Stimulated activated CD8-positive, alpha-beta memory T cell treated with anti-CD3 and anti-CD28 coated beads, Interleukin-4, amount 100 ng/mL, for 4 hours (primary cell): ENCODE results near the gene TMEM115.

ENCODE experiments used
- DNase-seq, 2 donors: peaks; one replicate each; pipeline ENCODE4 v3.0.0-alpha.2; 2020; ENCODE audit warnings: low read depth in 2 of 2, low spot score in 1 of 2

The TMEM115 gene

DNA sequence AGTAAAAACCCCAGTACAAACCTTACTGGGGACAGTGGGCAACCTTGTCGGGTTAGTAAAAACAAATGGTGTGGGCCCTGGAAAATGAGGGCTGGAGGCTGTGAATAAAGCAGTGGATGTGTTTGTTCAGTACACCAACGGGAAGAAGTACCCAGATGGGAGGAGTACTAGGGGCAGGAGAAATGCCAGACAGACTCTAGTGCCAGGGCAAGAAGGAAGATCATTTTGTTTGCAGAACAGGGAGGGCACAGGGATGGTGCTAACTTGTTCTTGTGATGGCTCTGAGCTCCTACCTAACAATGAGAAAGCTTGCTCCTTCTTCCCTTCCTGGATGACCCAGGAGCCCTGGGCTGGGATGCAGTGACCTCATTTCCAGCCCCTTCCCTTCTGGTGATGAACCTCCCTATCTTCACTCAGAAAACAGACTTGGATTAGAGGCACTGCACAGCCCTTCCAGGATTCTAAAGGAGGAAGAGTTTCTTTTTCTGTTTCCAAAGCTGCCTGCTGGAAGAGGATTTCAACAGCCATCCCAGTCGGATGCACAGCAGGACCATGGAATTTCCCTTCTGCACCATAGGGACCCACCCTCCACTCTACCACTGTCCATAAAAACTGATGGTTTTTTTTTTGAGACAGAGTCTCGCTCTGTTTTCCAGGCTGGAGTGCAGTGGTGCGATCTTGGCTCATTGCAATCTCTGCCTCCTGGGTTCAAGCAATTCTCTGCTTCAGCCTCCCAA, 24.8 kb downstream of the TMEM115 start:
- no peak for DNase-seq

DNA sequence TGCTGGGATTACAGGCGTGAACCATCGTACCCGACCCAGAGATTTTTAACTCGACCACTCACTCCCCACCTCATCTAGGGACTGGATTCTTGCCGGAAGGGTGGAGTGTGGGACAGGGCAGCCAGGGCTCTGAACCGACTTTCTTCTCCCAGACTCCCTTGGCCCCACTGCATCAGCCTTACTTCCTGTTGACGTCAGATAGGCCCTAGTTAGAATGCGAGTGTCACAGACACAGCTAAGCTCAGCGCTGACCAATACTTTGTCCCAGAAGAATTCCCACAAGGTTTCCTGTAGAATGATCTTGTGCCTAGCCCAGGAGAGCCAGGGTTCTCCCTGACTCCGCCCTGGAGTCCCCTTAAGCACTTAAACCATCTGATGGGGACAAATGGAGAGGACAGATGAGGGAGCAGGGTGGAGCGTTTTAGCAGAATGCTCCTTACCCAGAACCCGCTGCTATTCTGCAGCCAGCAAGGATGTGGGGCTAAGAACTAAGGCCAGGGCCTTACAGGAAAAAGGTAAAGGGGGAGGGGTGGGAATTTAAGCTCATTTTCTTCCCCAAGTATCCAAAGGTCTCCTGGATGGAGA, 25.5 kb downstream of the TMEM115 start:
- no peak for DNase-seq

DNA sequence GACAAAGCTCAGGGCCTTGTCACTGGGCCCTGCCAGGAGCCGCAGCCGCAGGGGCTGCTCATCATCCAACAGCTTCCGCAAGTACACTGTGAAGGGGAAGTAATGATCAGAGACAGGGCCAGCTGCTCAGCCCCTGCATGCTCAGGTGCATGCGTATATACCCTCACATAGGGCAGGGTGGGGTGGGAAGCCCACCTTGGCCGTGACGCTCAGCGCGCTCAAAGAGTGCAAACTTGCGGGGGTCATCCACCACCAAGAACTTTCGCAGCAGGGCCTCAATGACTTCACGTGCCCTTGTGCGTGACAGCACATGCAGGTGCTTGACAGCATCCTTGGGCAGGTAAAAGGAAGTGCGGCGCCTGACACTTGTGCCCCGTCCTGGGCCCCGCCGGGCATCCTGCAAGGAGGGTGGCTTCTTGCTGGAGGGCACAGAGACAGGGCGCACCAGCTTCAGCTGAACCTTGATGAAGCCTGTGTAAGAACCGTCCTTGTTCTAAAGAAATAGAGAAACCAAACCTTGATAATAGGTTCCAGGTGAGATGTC, 27.9 kb downstream of the TMEM115 start:
- no peak for DNase-seq

GRCh38 chr3:50330330-50330729, 29.0 kb downstream of the TMEM115 start:
- no peak for DNase-seq

- peak; percentile 89 to 90 for DNase-seq
Observed at GRCh38 chr3:50327943-50328691, 31.2 kb downstream of the TMEM115 start, which contains the start of gene TUSC2. TUSC2 (minus strand) TSS chr3:50328223; CDS start chr3:50328099, 124 bp downstream.

DNA sequence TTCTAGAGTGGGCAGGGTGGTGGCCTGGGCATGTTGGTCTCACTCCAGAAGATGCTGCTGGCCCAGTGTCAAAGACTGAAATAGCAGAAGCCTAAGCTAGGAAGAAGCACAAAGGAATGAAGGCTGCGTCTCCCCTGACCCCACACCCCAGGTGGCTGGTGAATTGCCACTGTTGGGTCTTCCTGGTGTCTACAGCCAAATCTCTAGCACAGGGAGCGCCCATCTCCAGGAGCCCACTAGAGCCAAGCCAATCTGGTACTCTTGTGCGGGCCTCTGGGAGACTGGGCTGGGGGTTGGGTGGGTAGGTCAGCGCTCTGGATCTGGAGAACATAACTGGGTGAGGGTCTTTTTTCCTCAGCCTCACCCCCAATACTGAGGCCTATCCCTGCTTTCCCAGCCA, 32.2 kb downstream of the TMEM115 start:
- no peak for DNase-seq

DNA sequence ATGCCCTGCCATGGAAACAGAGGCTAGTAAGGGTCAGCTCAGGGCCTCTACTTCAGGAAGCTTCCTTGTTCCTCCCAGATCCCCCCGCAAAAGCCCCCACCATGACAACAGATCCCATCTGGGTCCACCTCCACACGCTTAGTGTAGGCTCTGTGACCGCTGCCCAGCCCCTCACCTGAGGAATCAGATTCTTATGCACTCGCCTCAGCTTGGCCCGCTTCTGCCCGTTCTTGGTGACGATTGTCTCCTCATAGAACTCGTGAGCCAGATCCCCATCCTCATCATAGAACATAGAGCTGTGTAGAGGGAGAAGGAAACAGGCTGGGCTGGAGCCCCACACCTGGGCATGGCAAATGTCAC, 33.2 kb downstream of the TMEM115 start:
- DNase-seq: no peak

- no peak for DNase-seq
Observed at GRCh38 chr3:50325497-50326181, 33.7 kb downstream of the TMEM115 start.

- no peak for DNase-seq
Observed at GRCh38 chr3:50325113-50325480, 34.2 kb downstream of the TMEM115 start.

- peak in 1 of 2 donors; percentile 33 for DNase-seq
Observed at GRCh38 chr3:50324351-50325112, 34.8 kb downstream of the TMEM115 start.

DNA sequence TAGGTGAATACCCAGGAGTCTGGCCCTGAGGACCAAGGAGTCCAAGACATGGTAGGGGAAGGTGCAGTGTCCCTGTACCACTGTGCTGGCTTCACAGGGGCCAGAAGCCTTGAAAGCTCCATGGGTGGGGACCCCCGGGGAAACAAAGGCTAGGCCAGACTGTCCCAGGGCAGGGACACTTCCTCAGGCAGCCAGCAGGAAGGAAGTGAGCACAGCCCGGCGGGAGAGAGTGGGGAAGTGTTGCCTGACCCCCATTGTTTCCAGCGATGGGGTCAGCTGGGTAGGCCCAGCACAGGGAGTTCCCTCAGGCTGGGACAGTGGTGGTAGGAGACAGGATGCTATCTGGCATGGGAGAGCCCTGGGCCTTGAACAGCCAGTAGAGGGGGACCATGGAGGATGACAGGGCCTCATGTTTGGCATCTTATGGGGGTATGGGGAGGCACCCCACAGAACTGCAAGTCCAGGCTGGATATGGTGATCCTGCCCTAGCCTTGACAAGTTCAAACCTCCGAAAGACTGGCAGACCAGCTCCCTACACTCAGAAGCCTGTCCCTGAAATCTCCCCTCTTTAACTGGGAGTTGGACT, 35.6 kb downstream of the TMEM115 start:
- DNase-seq: no peak

GRCh38 chr3:50323092-50323600, 36.2 kb downstream of the TMEM115 start:
- DNase-seq: no peak

DNA sequence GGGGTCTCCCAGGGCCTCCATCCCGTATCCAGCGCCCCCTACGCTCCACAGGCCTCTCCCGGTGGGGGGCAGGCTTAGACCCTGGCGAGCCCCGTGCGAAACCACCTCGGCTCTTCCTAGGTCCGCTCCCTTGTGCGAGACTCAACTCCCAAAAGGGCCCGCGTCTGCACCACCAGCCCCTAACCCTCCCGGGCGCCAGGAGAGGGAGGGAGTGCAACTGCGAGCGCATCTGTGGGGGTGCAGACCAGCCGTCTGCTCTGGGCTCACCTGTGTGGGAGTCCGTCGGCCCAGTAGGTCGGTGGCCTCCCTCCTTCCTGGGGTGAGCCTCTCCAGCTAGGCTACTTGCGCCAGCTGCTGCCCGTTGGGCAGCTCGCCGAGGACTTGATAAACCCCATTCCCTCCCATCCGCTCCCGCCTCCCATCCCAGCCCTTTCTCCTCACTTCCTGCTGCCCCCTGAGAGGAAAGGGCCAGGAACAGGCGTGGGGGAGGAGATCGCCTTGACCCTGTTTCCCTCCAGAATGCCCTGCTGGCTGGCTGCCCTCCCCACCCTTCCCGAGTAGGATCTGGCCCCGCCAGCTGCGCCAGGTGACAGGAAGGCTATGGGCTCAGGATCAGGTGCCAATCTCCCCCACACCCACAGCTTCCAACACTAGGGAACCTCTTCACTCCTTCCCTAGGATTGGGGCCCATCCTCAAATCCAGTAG, 36.8 kb downstream of the TMEM115 start, which contains the start of gene HYAL2:
Gene HYAL2 (minus strand): TSS at position 360 of the 706 bp plus-strand sequence. CDS start 2,256 bp downstream, outside the sequence.
- no peak for DNase-seq

- DNase-seq: no peak
Observed at GRCh38 chr3:50322115-50322385, 37.3 kb downstream of the TMEM115 start.

DNA sequence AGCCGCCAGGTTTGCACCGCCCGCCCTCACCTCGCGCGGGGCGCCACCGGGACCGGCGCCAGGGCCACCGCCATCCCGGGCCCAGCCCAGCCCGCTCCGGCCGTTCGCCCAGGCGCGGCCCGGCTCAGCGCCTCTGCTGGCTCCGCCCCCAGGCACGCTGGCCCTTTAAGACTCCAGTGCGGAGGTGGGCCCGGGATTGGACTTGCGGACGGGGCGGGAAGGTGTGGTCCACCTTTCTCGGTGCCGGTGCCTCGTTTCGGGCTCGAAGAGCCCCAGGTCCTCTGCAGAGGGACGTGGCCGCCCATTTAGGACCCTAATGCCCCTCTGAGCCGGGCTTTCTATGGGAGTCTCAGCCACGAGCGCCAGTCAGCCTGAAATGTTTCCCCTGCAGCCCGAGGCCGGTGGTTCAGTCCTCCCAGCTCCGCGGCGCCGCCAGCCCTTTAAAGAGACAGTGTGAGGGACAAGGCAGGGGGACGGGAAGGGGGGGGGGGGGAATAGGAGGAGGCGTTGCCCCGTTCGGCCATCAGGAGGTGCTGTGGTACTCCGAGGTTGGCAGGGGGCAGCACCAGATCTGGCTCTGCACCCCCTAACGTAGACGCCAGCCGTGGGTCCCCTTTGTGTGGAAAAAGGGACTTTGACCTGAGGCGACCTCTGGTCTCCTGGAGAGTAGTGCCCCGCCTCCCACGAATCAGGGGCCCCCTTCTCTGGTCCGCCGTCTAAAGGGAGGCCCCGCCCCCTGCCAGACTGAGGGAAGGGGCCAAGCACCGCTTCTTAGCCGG, 37.8 kb downstream of the TMEM115 start:
- peak; percentile 59 to 65 for DNase-seq

- peak in 1 of 2 donors; percentile 35 for DNase-seq
Observed at GRCh38 chr3:50320853-50321335, 38.4 kb downstream of the TMEM115 start.

- DNase-seq: no peak
Observed at GRCh38 chr3:50319894-50320625, 39.3 kb downstream of the TMEM115 start.
